Neural cell (in vitro differentiated cells): ENCODE measurements around the gene COL9A1. TPM values are rescaled to one million over a fixed set of nuclear protein-coding genes. Genes with fewer than 3 reads are reported as not detected.

Source experiments
- H2AFZ ChIP-seq: fragments of 200-600, 300-800 bp; sonication (generic), shearing (Covaris generic); 2 replicates; pipeline ENCODE4 v1.6.0; 2014; ENCODE audit warnings: low read depth, mild to moderate bottlenecking, antibody characterized with exemption, low read length, moderate library complexity
- H3F3A ChIP-seq: fragments of 200-600 bp; shearing (Covaris generic); 2 replicates; pipeline ENCODE4 v1.6.1; 2016; ENCODE audit warnings: mild to moderate bottlenecking, moderate library complexity, mixed read lengths, antibody characterized with exemption, low read length; ENCODE audit not compliant: insufficient read depth, poor library complexity, severe bottlenecking
- H3K27ac ChIP-seq: fragments of 200-600, 300-800 bp; sonication (generic), shearing (Covaris generic); 2 replicates; pipeline ENCODE4 v1.5.1; 2014; ENCODE audit warnings: mild to moderate bottlenecking, low read length, moderate library complexity
- H3K27me3 ChIP-seq: fragments of 300-800, 200-600 bp; sonication (generic), shearing (Covaris generic); 2 replicates; pipeline ENCODE4 v1.6.0; 2014; ENCODE audit warnings: mild to moderate bottlenecking, low read depth, low read length, moderate library complexity; ENCODE audit not compliant: insufficient read depth
- H3K36me3 ChIP-seq: fragments of 300-800, 200-600 bp; sonication (generic), shearing (Covaris generic); 2 replicates; pipeline ENCODE4 v1.5.1; 2014; ENCODE audit warnings: mild to moderate bottlenecking, antibody characterized with exemption, low read length, moderate library complexity; ENCODE audit not compliant: insufficient read depth
- H3K4me2 ChIP-seq: fragments of 300-800, 200-600 bp; sonication (generic), shearing (Covaris generic); 2 replicates; pipeline ENCODE4 v1.6.0; 2014; ENCODE audit warnings: mild to moderate bottlenecking, low read length
- H3K4me3 ChIP-seq: fragments of 300-800, 200-600 bp; sonication (generic), shearing (Covaris generic); 2 replicates; pipeline ENCODE4 v1.5.1; 2014; ENCODE audit warnings: mild to moderate bottlenecking, low read length, moderate library complexity
- H3K79me2 ChIP-seq: fragments of 200-600 bp; shearing (Covaris generic); replicated peaks from 2 replicates; pipeline ENCODE4 v1.6.0; 2014; ENCODE audit warnings: mild to moderate bottlenecking, low read length, moderate library complexity; ENCODE audit not compliant: insufficient read depth
- H3K9ac ChIP-seq: fragments of 300-800, 200-600 bp; sonication (generic), shearing (Covaris generic); 2 replicates; pipeline ENCODE4 v1.6.1; 2016; ENCODE audit warnings: mild to moderate bottlenecking, low read length, mixed read lengths
- H3K9me2 ChIP-seq: fragments of 200-600 bp; shearing (Covaris generic); 2 replicates; pipeline ENCODE4 v1.6.1; 2016; ENCODE audit warnings: mild to moderate bottlenecking, low read length, mixed read lengths; ENCODE audit not compliant: insufficient read depth
- H3K9me3 ChIP-seq: fragments of 200-600, 300-800 bp; sonication (generic), shearing (Covaris generic); 2 replicates; pipeline ENCODE4 v1.6.1; 2016; ENCODE audit warnings: mild to moderate bottlenecking, mixed run types, low read length, moderate library complexity, mixed read lengths
- H4K20me1 ChIP-seq: fragments of 200-600 bp; shearing (Covaris generic); 2 replicates; pipeline ENCODE4 v1.6.1; 2016; ENCODE audit warnings: mild to moderate bottlenecking, mixed run types; ENCODE audit not compliant: insufficient read depth
- CTCF ChIP-seq: fragments of 450-650 bp; IDR thresholded peaks from 2 replicates; pipeline ENCODE4 v1.5.1; 2014; ENCODE audit warnings: antibody characterized with exemption, mild to moderate bottlenecking, moderate library complexity; ENCODE audit not compliant: poor library complexity, severe bottlenecking
- EP300 ChIP-seq: fragments of 450-650 bp; conservative IDR thresholded peaks from 2 replicates; pipeline ENCODE4 v1.6.1; 2014; ENCODE audit warnings: antibody characterized with exemption, mild to moderate bottlenecking, moderate library complexity; ENCODE audit not compliant: poor library complexity, severe bottlenecking
- EZH2 ChIP-seq: fragments of 200-600, 300-800 bp; shearing (Covaris generic), sonication (generic); IDR thresholded peaks from 2 replicates; pipeline ENCODE4 v1.6.1; 2014; ENCODE audit warnings: antibody characterized with exemption, low read length, borderline replicate concordance, mild to moderate bottlenecking; ENCODE audit not compliant: insufficient read depth, poor library complexity, severe bottlenecking
- MXI1 ChIP-seq: fragments of 450-650 bp; conservative IDR thresholded peaks from 2 replicates; pipeline ENCODE4 v1.6.1; 2014; ENCODE audit warnings: antibody characterized with exemption, mild to moderate bottlenecking; ENCODE audit not compliant: poor library complexity, severe bottlenecking
- POLR2AphosphoS5 ChIP-seq: IDR thresholded peaks from 2 replicates; pipeline ENCODE4 v1.6.1; 2012
- RAD21 ChIP-seq: fragments of 450-650 bp; conservative IDR thresholded peaks from 2 replicates; pipeline ENCODE4 v1.6.1; 2014; ENCODE audit warnings: antibody characterized with exemption, mild to moderate bottlenecking, moderate library complexity
- REST ChIP-seq: IDR thresholded peaks from 2 replicates; pipeline ENCODE4 v1.6.1; 2012; ENCODE audit warnings: borderline replicate concordance
- SMC3 ChIP-seq: fragments of 450-650 bp; conservative IDR thresholded peaks from 2 replicates; pipeline ENCODE4 v1.6.1; 2014; ENCODE audit warnings: antibody characterized with exemption, mild to moderate bottlenecking, moderate library complexity; ENCODE audit not compliant: poor library complexity
- TAF1 ChIP-seq: IDR thresholded peaks from 2 replicates; pipeline ENCODE4 v1.6.1; 2012; ENCODE audit warnings: low read depth
- polyA plus RNA-seq: library from polyadenylated mRNA; depleted of rRNA; stranded (reverse); fragments of >200 nt; gene quantifications from 2 replicates; pipeline ENCODE4 v1.2.3, GENCODE V29; 2014

Gene COL9A1
- polyA plus RNA-seq, 1 donor from 2014 or later, result 1.0 TPM

GRCh38 chr6:70186461-70186860, 116.4 kb downstream of the COL9A1 start:
- H3K79me2 ChIP-seq, result no peaks in the 10 kb centered on the region

GRCh38 chr6:70184723-70185122, 118.2 kb downstream of the COL9A1 start:
- H3K27me3 ChIP-seq, result no peaks in the 10 kb centered on the region
- H2AFZ ChIP-seq, result no peak overlapping the region
- H3K79me2 ChIP-seq, result no peaks in the 10 kb centered on the region
- no peak overlapping the region for H3K4me3 ChIP-seq
- TF ChIP-seq MXI1 (no peak), RAD21 (no peak), CTCF (no peak), TAF1 (no peak), EZH2 (no peak), POLR2AphosphoS5 (peak; percentile 82), EP300 (peak; percentile 86)
- H3K27ac ChIP-seq, result peak overlapping the region; percentile 73
- H3K36me3 ChIP-seq, result no peaks in the 10 kb centered on the region
- H3K9ac ChIP-seq, result no peak overlapping the region
- no peaks in the 10 kb centered on the region for H3K9me3 ChIP-seq
- H3K9me2 ChIP-seq, result no peaks in the 10 kb centered on the region
- H4K20me1 ChIP-seq, result no peaks in the 10 kb centered on the region
- H3F3A ChIP-seq, result peaks cover 3% of the 10 kb centered on the region
- H3K4me2 ChIP-seq, result peak overlapping the region; percentile 6

More at GRCh38 chr6:70186461-70186860, 116.4 kb downstream of the COL9A1 start:
- no peak overlapping the region for H3K9ac ChIP-seq
- H3K36me3 ChIP-seq, result no peaks in the 10 kb centered on the region
- no peak overlapping the region for H2AFZ ChIP-seq
- no peaks in the 10 kb centered on the region for H3K27me3 ChIP-seq
- no peaks in the 10 kb centered on the region for H3K9me2 ChIP-seq
- no peaks in the 10 kb centered on the region for H3K9me3 ChIP-seq
- H3K4me2 ChIP-seq, result no peak overlapping the region
- TF ChIP-seq REST, result no peak
- TF ChIP-seq EP300, result no peak
- no peak for TF ChIP-seq MXI1
- no peak for TF ChIP-seq SMC3
- TF ChIP-seq RAD21, result no peak
- TF ChIP-seq POLR2AphosphoS5, result no peak
- TF ChIP-seq CTCF, result no peak
- TF ChIP-seq EZH2, result no peak
- TF ChIP-seq TAF1, result no peak
- H3K4me3 ChIP-seq, result no peak overlapping the region
- H3K27ac ChIP-seq, result no peak overlapping the region
- no peaks in the 10 kb centered on the region for H4K20me1 ChIP-seq
- H3F3A ChIP-seq, result peaks cover 3% of the 10 kb centered on the region
